Bronchial epithelial cell (primary cell): Measurements from ENCODE around the gene TROAP. TPM values are rescaled to one million over a fixed set of nuclear protein-coding genes. Genes with fewer than 3 reads are reported as not detected.
A peak's percentile ranks its signal among the peaks of the same experiment; 100 is the strongest.

Experiments used
- DNase-seq: peaks from one replicate; pipeline ENCODE4 v3.0.0-alpha.2; 2010; ENCODE audit warnings: low read depth
- FAIRE-seq: peaks from 2 replicates; lab custom pipeline; 2011; peaks lifted over from hg19 to GRCh38; lab: Jason Lieb, UNC
- H3K27me3 ChIP-seq: 2 replicates; pipeline ENCODE4 v1.5.1; 2011; ENCODE audit warnings: low read length; ENCODE audit not compliant: control insufficient read depth, insufficient read depth
- H3K36me3 ChIP-seq: 2 replicates; pipeline ENCODE4 v1.5.1; 2011; ENCODE audit warnings: low read length; ENCODE audit not compliant: control insufficient read depth, insufficient read depth
- H3K4me3 ChIP-seq: 2 replicates; pipeline ENCODE4 v1.5.1; 2011; ENCODE audit warnings: mild to moderate bottlenecking, low read depth, low read length, control low read depth
- CTCF ChIP-seq: IDR thresholded peaks from 2 replicates; pipeline ENCODE4 v1.5.1; 2011; ENCODE audit warnings: mild to moderate bottlenecking, moderate library complexity, low read length, control low read depth, inconsistent platforms; ENCODE audit not compliant: insufficient read depth, severe bottlenecking
- total RNA-seq: library from RNA; depleted of rRNA; stranded (reverse); fragments of >200 nt; gene quantifications from 2 replicates; pipeline ENCODE4 v1.2.1, GENCODE V29; 2014

TROAP gene
- total RNA-seq, 1 donor from 2014 or later, result 2.6 TPM

- H3K36me3 ChIP-seq, result no peaks in the 10 kb centered on the region
- no peak for TF ChIP-seq CTCF
- FAIRE-seq (no peak), DNase-seq (no peak)
- H3K27me3 ChIP-seq, result no peaks in the 10 kb centered on the region
- no peak overlapping the region for H3K4me3 ChIP-seq
Measured at GRCh38 chr12:49284672-49285071, 38.4 kb upstream of the TROAP start.

- no peaks in the 10 kb centered on the region for H3K36me3 ChIP-seq
- no peaks in the 10 kb centered on the region for H3K27me3 ChIP-seq
- no peak for TF ChIP-seq CTCF
- no peak for DNase-seq
- no peak overlapping the region for H3K4me3 ChIP-seq
- FAIRE-seq, result no peak
Measured at GRCh38 chr12:49287876-49288275, 35.2 kb upstream of the TROAP start.

GRCh38 chr12:49288412-49288853 is 34.6 kb upstream of the TROAP start:
- Histone ChIP-seq H3K36me3 (no peaks in the 10 kb centered on the region), H3K27me3 (no peaks in the 10 kb centered on the region), H3K4me3 (no peak overlapping the region)
- FAIRE-seq, result peak; percentile 88
- DNase-seq, result peak; percentile 57
- TF ChIP-seq CTCF, result peak; percentile 70

GRCh38 chr12:49288922-49289555 is 34.0 kb upstream of the TROAP start:
- FAIRE-seq, result no peak

GRCh38 chr12:49292729-49293055 is 30.4 kb upstream of the TROAP start:
- TF ChIP-seq CTCF, result no peak
- Histone ChIP-seq H3K4me3 (no peak overlapping the region), H3K27me3 (peaks cover 32% of the 10 kb centered on the region), H3K36me3 (no peaks in the 10 kb centered on the region)
- no peak for FAIRE-seq
- DNase-seq, result no peak

More at GRCh38 chr12:49288922-49289555, 34.0 kb upstream of the TROAP start:
- TF ChIP-seq CTCF, result no peak
- DNase-seq, result peak; percentile 85
- Histone ChIP-seq H3K36me3 (no peaks in the 10 kb centered on the region), H3K27me3 (peaks cover 2% of the 10 kb centered on the region), H3K4me3 (no peak overlapping the region)
